Measurements from ENCODE around the gene CEMIP. TPM values are rescaled to one million over a fixed set of nuclear protein-coding genes. Genes with fewer than 3 reads are reported as not detected.

Gene CEMIP
- total RNA-seq, 2 experiments from 2014 or later, result not detected

- DNase-seq, result no peak
- Mint-ChIP-seq H3K36me3 (ENCODE audit: low read depth) (no peaks in the 10 kb centered on the region), H3K4me1 (no peaks in the 10 kb centered on the region), H3K27me3 (peaks cover 3% of the 10 kb centered on the region), H3K27ac (no peak overlapping the region), H3K9me3 (no peaks in the 10 kb centered on the region), H3K4me3 (no peak overlapping the region)
- ChIA-PET CTCF (no interaction called here), POLR2A (no interaction called here)
These were observed 85.5 kb downstream of the CEMIP start for GRCh38 chr15:80864666-80865065.

DNA sequence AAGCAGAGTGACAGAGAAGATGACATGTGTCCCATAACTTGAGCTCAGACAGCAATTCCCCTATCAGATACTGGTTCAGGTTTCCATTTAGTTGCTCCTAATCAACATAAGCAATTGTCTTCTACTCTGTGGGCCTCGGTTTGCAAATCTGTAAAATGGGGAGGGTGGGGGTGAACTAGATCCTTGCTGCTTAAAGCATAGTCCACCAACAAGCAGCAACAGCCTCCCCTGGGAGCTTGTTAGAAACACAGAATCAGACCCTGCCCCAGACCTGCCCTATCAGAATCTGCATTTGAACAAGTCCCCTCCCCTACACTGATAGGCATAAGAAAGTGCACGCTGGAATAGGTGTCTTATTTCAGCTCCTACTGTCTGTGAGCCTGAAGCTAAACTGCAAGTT, 87.8 kb downstream of the CEMIP start:
- Mint-ChIP-seq H3K27ac (no peak overlapping the region), H3K4me1 (no peaks in the 10 kb centered on the region), H3K9me3 (no peaks in the 10 kb centered on the region), H3K4me3 (no peak overlapping the region), H3K36me3 (ENCODE audit: low read depth) (no peaks in the 10 kb centered on the region), H3K27me3 (peaks cover 3% of the 10 kb centered on the region)
- DNase-seq, result no peak
- ChIA-PET POLR2A (no interaction called here), CTCF (no interaction called here)

GRCh38 chr15:80870366-80870765, 91.2 kb downstream of the CEMIP start:
- ChIA-PET CTCF (no interaction called here), POLR2A (no interaction called here)
- Mint-ChIP-seq H3K9me3 (no peaks in the 10 kb centered on the region), H3K4me3 (no peak overlapping the region), H3K4me1 (no peaks in the 10 kb centered on the region), H3K27me3 (peaks cover 2% of the 10 kb centered on the region), H3K36me3 (ENCODE audit: low read depth) (no peaks in the 10 kb centered on the region), H3K27ac (no peak overlapping the region)
- no peak for DNase-seq

DNA sequence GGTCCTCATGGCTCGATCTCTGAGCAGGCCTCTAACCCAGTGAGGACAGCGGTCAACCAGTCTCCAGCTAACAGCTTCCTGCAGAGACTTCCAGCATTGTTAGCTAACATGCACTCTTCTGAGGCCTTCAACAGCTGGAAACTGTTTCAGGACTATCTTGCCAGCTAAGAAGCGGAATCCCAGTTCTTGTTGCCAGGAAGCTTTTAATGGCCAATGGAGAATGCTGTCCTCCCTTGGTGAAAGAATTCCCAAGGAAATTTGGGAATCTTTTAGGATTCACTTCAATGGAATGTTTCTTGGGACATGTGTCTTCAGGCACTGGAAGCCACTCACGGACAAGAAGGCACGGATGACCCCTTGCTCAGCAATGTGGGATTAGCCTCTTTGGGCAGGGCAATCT, 91.7 kb downstream of the CEMIP start:
- H3K9me3 Mint-ChIP-seq, result no peaks in the 10 kb centered on the region
- ChIA-PET POLR2A (no interaction called here), CTCF (no interaction called here)
- peaks cover 2% of the 10 kb centered on the region for H3K27me3 Mint-ChIP-seq
- no peaks in the 10 kb centered on the region for H3K36me3 Mint-ChIP-seq (ENCODE audit: low read depth)
- H3K27ac Mint-ChIP-seq, result no peak overlapping the region
- no peak for DNase-seq
- no peak overlapping the region for H3K4me3 Mint-ChIP-seq
- H3K4me1 Mint-ChIP-seq, result no peaks in the 10 kb centered on the region

GRCh38 chr15:80871858-80872257, 92.7 kb downstream of the CEMIP start:
- H3K27me3 Mint-ChIP-seq, result peaks cover 2% of the 10 kb centered on the region
- no peak overlapping the region for H3K27ac Mint-ChIP-seq
- ChIA-PET CTCF (no interaction called here), POLR2A (no interaction called here)
- H3K36me3 Mint-ChIP-seq (ENCODE audit: low read depth), result no peaks in the 10 kb centered on the region
- no peaks in the 10 kb centered on the region for H3K4me1 Mint-ChIP-seq
- H3K9me3 Mint-ChIP-seq, result no peaks in the 10 kb centered on the region
- no peak for DNase-seq
- no peak overlapping the region for H3K4me3 Mint-ChIP-seq

DNA sequence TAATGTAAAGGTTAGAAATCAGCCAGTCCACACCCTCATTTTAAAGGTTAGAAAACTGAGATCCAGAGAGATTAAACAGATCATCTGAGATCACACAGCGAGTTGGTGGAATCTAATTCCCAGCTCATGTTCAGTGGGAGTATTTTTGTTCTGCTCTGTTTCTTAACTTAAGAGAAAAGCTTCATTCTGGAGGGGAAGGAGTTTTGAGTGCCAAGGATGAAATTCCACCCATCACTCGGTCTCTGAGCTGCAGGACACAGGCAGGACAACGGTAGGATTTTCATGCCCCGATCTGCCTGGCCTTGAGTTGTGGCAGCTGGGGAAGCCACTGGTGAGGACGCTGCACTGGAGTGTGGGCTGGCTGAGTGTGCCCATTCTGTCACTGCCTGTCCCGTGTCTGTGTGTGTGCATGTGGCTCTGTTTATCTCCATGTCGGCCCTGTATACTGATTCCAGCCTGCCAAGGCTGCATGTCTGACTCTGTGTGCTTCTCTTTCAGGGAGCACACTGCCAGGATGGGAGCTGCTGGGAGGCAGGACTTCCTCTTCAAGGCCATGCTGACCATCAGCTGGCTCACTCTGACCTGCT, 94.3 kb downstream of the CEMIP start:
- POLR2A ChIA-PET, result interaction anchor here (0.8 kb wide), 1 partner anchor 9 kb away, joined by 3 read pairs; no protein-coding TSS in a partner anchor
- Mint-ChIP-seq H3K4me1 (no peaks in the 10 kb centered on the region), H3K4me3 (no peak overlapping the region), H3K27ac (no peak overlapping the region), H3K36me3 (ENCODE audit: low read depth) (no peaks in the 10 kb centered on the region), H3K27me3 (peaks cover 2% of the 10 kb centered on the region), H3K9me3 (no peaks in the 10 kb centered on the region)
- CTCF ChIA-PET, result no interaction called here
- DNase-seq, result no peak

- CTCF ChIA-PET, result no interaction called here
- POLR2A ChIA-PET, result no interaction called here
- Mint-ChIP-seq H3K27me3 (peaks cover 4% of the 10 kb centered on the region), H3K4me1 (no peaks in the 10 kb centered on the region), H3K9me3 (no peaks in the 10 kb centered on the region), H3K36me3 (ENCODE audit: low read depth) (no peaks in the 10 kb centered on the region), H3K4me3 (no peak overlapping the region), H3K27ac (no peak overlapping the region)
- no peak for DNase-seq
These were observed 96.6 kb downstream of the CEMIP start for GRCh38 chr15:80875568-80876347.

DNA sequence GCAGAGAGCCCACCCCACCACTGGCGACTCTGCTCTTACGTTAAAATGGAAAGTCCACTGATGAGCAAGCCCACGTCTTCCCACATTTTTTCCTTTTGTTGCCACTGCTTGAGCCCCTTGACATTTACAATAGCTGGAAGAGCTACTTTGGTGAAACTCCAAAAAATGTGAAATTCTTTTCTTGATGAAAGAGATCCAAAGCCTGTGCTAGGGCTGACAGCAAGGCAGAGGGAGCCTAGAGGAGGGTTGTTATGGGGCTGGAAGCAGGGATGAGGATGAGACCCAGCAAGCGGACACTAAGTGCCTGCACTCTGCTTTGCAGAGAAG, 97.1 kb downstream of the CEMIP start:
- Mint-ChIP-seq H3K27ac (no peak overlapping the region), H3K9me3 (no peaks in the 10 kb centered on the region), H3K27me3 (peaks cover 4% of the 10 kb centered on the region), H3K4me3 (no peak overlapping the region), H3K36me3 (ENCODE audit: low read depth) (no peaks in the 10 kb centered on the region), H3K4me1 (no peaks in the 10 kb centered on the region)
- ChIA-PET CTCF (no interaction called here), POLR2A (no interaction called here)
- DNase-seq, result no peak

GRCh38 chr15:80878242-80878866, 99.2 kb downstream of the CEMIP start:
- CTCF ChIA-PET, result no interaction called here
- Mint-ChIP-seq H3K36me3 (ENCODE audit: low read depth) (no peaks in the 10 kb centered on the region), H3K9me3 (no peaks in the 10 kb centered on the region), H3K27me3 (peaks cover 3% of the 10 kb centered on the region), H3K4me1 (no peaks in the 10 kb centered on the region), H3K4me3 (no peak overlapping the region), H3K27ac (no peak overlapping the region)
- DNase-seq, result no peak
- POLR2A ChIA-PET, result no interaction called here

DNA sequence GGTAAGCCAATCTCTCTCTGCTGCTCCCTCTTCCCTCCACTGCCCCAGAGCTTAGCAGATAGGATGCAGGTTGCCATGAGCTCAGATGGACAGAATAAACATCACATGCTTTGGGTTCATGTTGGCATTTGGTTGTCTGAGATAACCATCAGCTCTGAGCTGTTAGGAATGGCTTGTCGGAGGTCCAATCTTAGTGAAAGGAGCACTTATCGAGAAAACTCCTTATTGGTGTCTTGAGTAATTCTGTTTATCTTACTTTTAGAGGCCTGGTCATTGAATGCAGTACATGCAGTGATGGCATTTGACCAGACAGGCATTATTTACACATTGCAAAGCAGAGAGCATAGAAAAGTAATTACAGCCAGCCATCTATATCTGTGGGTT, 99.7 kb downstream of the CEMIP start:
- Mint-ChIP-seq H3K9me3 (no peaks in the 10 kb centered on the region), H3K27ac (no peak overlapping the region), H3K36me3 (ENCODE audit: low read depth) (no peaks in the 10 kb centered on the region), H3K4me1 (no peaks in the 10 kb centered on the region), H3K27me3 (peaks cover 3% of the 10 kb centered on the region), H3K4me3 (no peak overlapping the region)
- POLR2A ChIA-PET, result no interaction called here
- no peak for DNase-seq
- CTCF ChIA-PET, result no interaction called here

- H3K36me3 Mint-ChIP-seq (ENCODE audit: low read depth), result no peaks in the 10 kb centered on the region
- no peaks in the 10 kb centered on the region for H3K4me1 Mint-ChIP-seq
- ChIA-PET CTCF (no interaction called here), POLR2A (no interaction called here)
- H3K27ac Mint-ChIP-seq, result no peak overlapping the region
- no peak for DNase-seq
- H3K9me3 Mint-ChIP-seq, result no peaks in the 10 kb centered on the region
- no peak overlapping the region for H3K4me3 Mint-ChIP-seq
- peaks cover 3% of the 10 kb centered on the region for H3K27me3 Mint-ChIP-seq
These were observed 100.9 kb downstream of the CEMIP start for GRCh38 chr15:80880086-80880485.

DNA sequence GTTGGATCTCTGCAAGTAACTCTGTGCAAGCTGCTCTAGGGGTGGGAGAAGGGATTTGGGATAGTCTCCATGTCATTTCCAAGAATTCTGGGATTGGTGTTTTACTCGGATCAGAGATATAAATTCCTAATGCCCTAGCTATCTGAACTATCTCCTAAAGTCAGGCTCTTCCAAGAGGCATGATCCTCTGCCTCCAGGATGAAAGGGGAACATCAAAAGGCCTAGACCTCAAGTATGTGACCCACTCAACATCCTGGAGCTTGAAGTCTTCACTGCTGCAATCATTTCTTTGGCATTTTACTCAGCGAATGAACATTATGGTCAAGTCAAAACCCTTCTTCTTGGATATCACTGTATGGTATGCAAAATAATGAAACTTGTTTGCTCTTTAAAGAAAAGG, 104.5 kb downstream of the CEMIP start:
- H3K4me3 Mint-ChIP-seq, result no peak overlapping the region
- no peak for DNase-seq
- H3K27ac Mint-ChIP-seq, result no peak overlapping the region
- ChIA-PET CTCF (no interaction called here), POLR2A (no interaction called here)
- H3K9me3 Mint-ChIP-seq, result no peaks in the 10 kb centered on the region
- H3K27me3 Mint-ChIP-seq, result peaks cover 3% of the 10 kb centered on the region
- H3K36me3 Mint-ChIP-seq (ENCODE audit: low read depth), result no peaks in the 10 kb centered on the region
- H3K4me1 Mint-ChIP-seq, result peaks cover 2% of the 10 kb centered on the region

DNA sequence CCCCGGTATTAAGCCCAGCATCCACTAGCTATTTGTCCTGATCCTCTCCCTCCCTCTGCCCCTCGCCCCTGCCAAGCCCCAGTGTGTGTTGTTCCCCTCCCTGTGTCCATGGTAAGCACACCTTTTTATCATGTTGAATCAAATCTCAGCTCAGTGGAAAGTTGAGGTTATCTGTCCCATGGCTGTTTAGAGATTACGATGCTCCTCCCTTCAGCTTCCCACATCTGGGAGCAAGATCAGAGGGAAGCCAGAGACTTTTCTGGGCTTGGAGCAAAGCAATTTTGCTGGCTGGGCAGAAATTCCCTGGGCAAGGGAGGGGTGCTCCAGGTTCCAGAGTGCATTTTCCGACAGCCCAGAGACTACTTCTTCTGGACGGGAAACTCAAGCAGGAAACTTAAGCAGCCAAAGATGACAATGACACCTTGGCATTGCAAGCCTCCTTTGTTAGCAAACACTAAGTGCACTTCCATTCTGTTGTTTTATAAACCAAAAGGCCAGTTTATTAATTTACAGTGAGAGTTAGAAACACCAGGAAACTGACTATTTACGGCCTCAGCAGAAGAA, 105.9 kb downstream of the CEMIP start:
- no peaks in the 10 kb centered on the region for H3K9me3 Mint-ChIP-seq
- DNase-seq, result no peak
- peaks cover 5% of the 10 kb centered on the region for H3K4me1 Mint-ChIP-seq
- H3K27me3 Mint-ChIP-seq, result peaks cover 2% of the 10 kb centered on the region
- H3K36me3 Mint-ChIP-seq (ENCODE audit: low read depth), result no peaks in the 10 kb centered on the region
- no peak overlapping the region for H3K4me3 Mint-ChIP-seq
- no peak overlapping the region for H3K27ac Mint-ChIP-seq
- CTCF ChIA-PET, result interaction anchor here (2.0 kb wide), 1 partner anchor 10 kb away, joined by 4 read pairs; no protein-coding TSS in a partner anchor
- POLR2A ChIA-PET, result no interaction called here

DNA sequence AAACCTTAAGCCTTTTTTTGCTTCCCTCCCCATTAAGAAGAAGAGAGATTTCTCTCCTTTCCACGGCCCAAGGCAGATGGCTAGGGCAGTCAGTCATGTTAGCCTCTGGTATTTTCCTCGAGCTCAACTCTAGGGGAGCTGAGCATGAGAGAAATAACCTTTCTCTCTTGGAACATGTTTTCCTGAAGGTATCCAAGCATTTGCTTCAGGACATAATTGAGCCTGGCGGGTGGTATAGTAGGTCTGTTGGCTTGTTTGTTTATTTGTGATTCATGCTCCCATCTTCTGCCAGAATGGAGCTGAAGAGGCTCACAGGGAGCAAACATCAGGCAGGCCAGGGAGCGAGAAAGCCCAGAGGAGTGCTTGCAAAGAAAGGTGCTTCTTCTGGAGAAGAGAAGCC, 108.0 kb downstream of the CEMIP start:
- Mint-ChIP-seq H3K27ac (no peak overlapping the region), H3K9me3 (no peaks in the 10 kb centered on the region), H3K36me3 (ENCODE audit: low read depth) (no peaks in the 10 kb centered on the region), H3K4me3 (no peak overlapping the region), H3K4me1 (peaks cover 5% of the 10 kb centered on the region), H3K27me3 (no peaks in the 10 kb centered on the region)
- DNase-seq, result no peak
- ChIA-PET POLR2A (no interaction called here), CTCF (interaction anchor here (1.2 kb wide), 1 partner anchor 82 kb away, joined by 5 read pairs; no protein-coding TSS in a partner anchor)
